GM21576 (cell line): ENCODE measurements around the gene COA3.

Experiments used
- ATAC-seq: cut with Tn5 transposase; IDR thresholded peaks from one replicate; pipeline ENCODE4 v1.9.1; 2021; ENCODE audit warnings: mild to moderate bottlenecking, moderate library complexity; ENCODE audit not compliant: unreplicated experiment

COA3 gene

GRCh38 chr17:42818379-42818778 is 19.9 kb upstream of the COA3 start:
- ATAC-seq, result no peak

GRCh38 chr17:42817866-42818265 is 19.4 kb upstream of the COA3 start:
- ATAC-seq, result no peak

- no peak for ATAC-seq
Observed at GRCh38 chr17:42814633-42815399, 16.3 kb upstream of the COA3 start.

GRCh38 chr17:42809250-42809649 is 10.7 kb upstream of the COA3 start:
- no peak for ATAC-seq

- no peak for ATAC-seq
Observed at GRCh38 chr17:42806249-42806648, 7.7 kb upstream of the COA3 start.

- ATAC-seq, result no peak
Observed at GRCh38 chr17:42804918-42805367, 6.4 kb upstream of the COA3 start.

GRCh38 chr17:42803074-42803883 is 4.8 kb upstream of the COA3 start:
- no peak for ATAC-seq

GRCh38 chr17:42798011-42798382 is 507 bp downstream of the COA3 start:
- no peak for ATAC-seq

GRCh38 chr17:42797067-42798007 is 1.2 kb downstream of the COA3 start:
- no peak for ATAC-seq

- ATAC-seq, result no peak
Observed at GRCh38 chr17:42796066-42796758, 2.3 kb downstream of the COA3 start.

- no peak for ATAC-seq
Observed at GRCh38 chr17:42795465-42795864, 3.0 kb downstream of the COA3 start.

- ATAC-seq, result no peak
Observed at GRCh38 chr17:42795061-42795460, 3.4 kb downstream of the COA3 start.

GRCh38 chr17:42792545-42792944 is 6.0 kb downstream of the COA3 start:
- no peak for ATAC-seq

- no peak for ATAC-seq
Observed at GRCh38 chr17:42791948-42792347, 6.6 kb downstream of the COA3 start.

- ATAC-seq, result no peak
Observed at GRCh38 chr17:42787266-42787665, 11.2 kb downstream of the COA3 start.

GRCh38 chr17:42784811-42785592 is 13.5 kb downstream of the COA3 start:
- ATAC-seq, result no peak

GRCh38 chr17:42784409-42784808 is 14.1 kb downstream of the COA3 start:
- no peak for ATAC-seq

- no peak for ATAC-seq
Observed at GRCh38 chr17:42783791-42784138, 14.7 kb downstream of the COA3 start.

- no peak for ATAC-seq
Observed at GRCh38 chr17:42783062-42783790, 15.3 kb downstream of the COA3 start.
